Effector memory CD4-positive, alpha-beta T cell (primary cell): ENCODE data around the gene SCN4A.

ENCODE experiments used
- DNase-seq, 3 donors: peaks; one replicate each; pipeline ENCODE4 v3.0.0-alpha.2; 2020
- H3K27ac ChIP-seq: 2 replicates; pipeline ENCODE4 v1.7.0; 2013; ENCODE audit warnings: mild to moderate bottlenecking, low read length, moderate library complexity; ENCODE audit not compliant: insufficient read depth, poor library complexity, severe bottlenecking
- H3K27me3 ChIP-seq: replicated peaks from 2 replicates; pipeline ENCODE4 v1.7.0; 2013; ENCODE audit warnings: mild to moderate bottlenecking, low read length; ENCODE audit not compliant: insufficient read depth, control insufficient read depth, poor library complexity, severe bottlenecking
- H3K36me3 ChIP-seq: 2 replicates; pipeline ENCODE4 v1.7.0; 2013; ENCODE audit warnings: mild to moderate bottlenecking, low read length, moderate library complexity; ENCODE audit not compliant: control insufficient read depth, insufficient read depth
- H3K4me1 ChIP-seq: 2 replicates; pipeline ENCODE4 v1.7.0; 2013; ENCODE audit warnings: low read length, mild to moderate bottlenecking; ENCODE audit not compliant: control insufficient read depth, insufficient read depth, poor library complexity, severe bottlenecking
- H3K4me3 ChIP-seq: 2 replicates; pipeline ENCODE4 v1.7.0; 2013; ENCODE audit warnings: low read length, low read depth, mild to moderate bottlenecking; ENCODE audit not compliant: insufficient read depth, poor library complexity, severe bottlenecking
- H3K9me3 ChIP-seq: 2 replicates; pipeline ENCODE4 v1.7.0; 2013; ENCODE audit warnings: mild to moderate bottlenecking, low read length, moderate library complexity; ENCODE audit not compliant: control insufficient read depth

The SCN4A gene

GRCh38 chr17:63993368-63993985 lies 20.8 kb upstream of the SCN4A start:
- peak overlapping the region; percentile 31 for H3K27ac ChIP-seq
- peak in 1 of 3 donors; percentile 38 for DNase-seq
- no peak overlapping the region for H3K4me3 ChIP-seq
- H3K36me3 ChIP-seq: no peaks in the 10 kb centered on the region
- no peaks in the 10 kb centered on the region for H3K9me3 ChIP-seq
- peaks cover 37% of the 10 kb centered on the region for H3K4me1 ChIP-seq
- H3K27me3 ChIP-seq: no peaks in the 10 kb centered on the region

- Histone ChIP-seq H3K27ac (no peak overlapping the region), H3K27me3 (no peaks in the 10 kb centered on the region)
- no peak for DNase-seq
Observed at GRCh38 chr17:63991611-63992010, 18.9 kb upstream of the SCN4A start.

GRCh38 chr17:63989622-63990345 lies 17.1 kb upstream of the SCN4A start:
- H3K27me3 ChIP-seq: no peaks in the 10 kb centered on the region
- H3K9me3 ChIP-seq: no peaks in the 10 kb centered on the region
- no peak overlapping the region for H3K4me3 ChIP-seq
- no peaks in the 10 kb centered on the region for H3K36me3 ChIP-seq
- no peak for DNase-seq
- H3K4me1 ChIP-seq: peaks cover 42% of the 10 kb centered on the region
- H3K27ac ChIP-seq: no peak overlapping the region

More at GRCh38 chr17:63991611-63992010, 18.9 kb upstream of the SCN4A start:
- no peaks in the 10 kb centered on the region for H3K36me3 ChIP-seq
- peaks cover 31% of the 10 kb centered on the region for H3K4me1 ChIP-seq
- no peaks in the 10 kb centered on the region for H3K9me3 ChIP-seq
- H3K4me3 ChIP-seq: no peak overlapping the region

- no peak for DNase-seq
- no peaks in the 10 kb centered on the region for H3K9me3 ChIP-seq
- no peak overlapping the region for H3K4me3 ChIP-seq
- peaks cover 41% of the 10 kb centered on the region for H3K4me1 ChIP-seq
- no peaks in the 10 kb centered on the region for H3K27me3 ChIP-seq
- no peaks in the 10 kb centered on the region for H3K36me3 ChIP-seq
- H3K27ac ChIP-seq: no peak overlapping the region
Observed at GRCh38 chr17:63988741-63989621, 16.3 kb upstream of the SCN4A start.

GRCh38 chr17:63988127-63988478 lies 15.4 kb upstream of the SCN4A start:
- no peak for DNase-seq
- no peak overlapping the region for H3K4me3 ChIP-seq
- no peak overlapping the region for H3K27ac ChIP-seq
- H3K9me3 ChIP-seq: no peaks in the 10 kb centered on the region
- H3K36me3 ChIP-seq: no peaks in the 10 kb centered on the region
- peaks cover 34% of the 10 kb centered on the region for H3K4me1 ChIP-seq
- H3K27me3 ChIP-seq: no peaks in the 10 kb centered on the region

GRCh38 chr17:63987221-63988126 lies 14.8 kb upstream of the SCN4A start:
- H3K4me1 ChIP-seq: peaks cover 31% of the 10 kb centered on the region
- H3K27ac ChIP-seq: no peak overlapping the region
- H3K9me3 ChIP-seq: no peaks in the 10 kb centered on the region
- no peaks in the 10 kb centered on the region for H3K27me3 ChIP-seq
- no peaks in the 10 kb centered on the region for H3K36me3 ChIP-seq
- H3K4me3 ChIP-seq: no peak overlapping the region
- DNase-seq: no peak

GRCh38 chr17:63986821-63987220 lies 14.1 kb upstream of the SCN4A start:
- Histone ChIP-seq H3K27me3 (no peaks in the 10 kb centered on the region), H3K4me3 (no peak overlapping the region), H3K27ac (no peak overlapping the region), H3K36me3 (no peaks in the 10 kb centered on the region), H3K4me1 (peaks cover 25% of the 10 kb centered on the region), H3K9me3 (no peaks in the 10 kb centered on the region)
- DNase-seq: no peak

- Histone ChIP-seq H3K4me1 (peaks cover 22% of the 10 kb centered on the region), H3K36me3 (no peaks in the 10 kb centered on the region), H3K27ac (peak overlapping the region; percentile 25), H3K4me3 (no peak overlapping the region), H3K27me3 (no peaks in the 10 kb centered on the region), H3K9me3 (no peaks in the 10 kb centered on the region)
- DNase-seq: no peak
Observed at GRCh38 chr17:63985387-63986140, 12.8 kb upstream of the SCN4A start.
